ENCODE results near the gene OPTC.
"Not testable (repeated sequence)": the region's sequence is repeated elsewhere in the genome, so short reads cannot be mapped to it uniquely, and the experiment has no call there.

Gene OPTC

DNA sequence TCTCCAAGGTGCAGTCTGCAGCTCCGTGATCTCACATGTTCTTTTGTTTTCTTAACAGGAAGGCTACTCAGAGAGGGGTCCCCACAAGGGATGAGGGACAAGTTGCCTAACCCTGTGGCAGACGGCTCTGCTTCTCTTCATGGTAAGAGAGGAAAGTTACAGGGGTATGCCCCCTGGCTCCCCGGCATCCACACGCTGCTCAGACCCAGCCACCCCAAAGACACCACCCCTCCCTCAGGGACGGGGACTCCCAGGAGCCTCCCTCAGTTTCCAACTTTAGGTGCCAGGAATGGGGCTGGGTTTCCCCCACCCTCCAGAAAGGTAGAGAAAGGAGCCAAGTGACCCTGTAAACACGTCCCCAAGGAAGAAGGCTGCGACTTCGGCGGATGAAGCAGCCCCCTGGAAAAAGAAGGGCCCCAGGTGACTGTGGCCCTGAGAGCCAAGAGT is 19.7 kb downstream of the OPTC start:
- TF ChIP-seq, protein P1, sequence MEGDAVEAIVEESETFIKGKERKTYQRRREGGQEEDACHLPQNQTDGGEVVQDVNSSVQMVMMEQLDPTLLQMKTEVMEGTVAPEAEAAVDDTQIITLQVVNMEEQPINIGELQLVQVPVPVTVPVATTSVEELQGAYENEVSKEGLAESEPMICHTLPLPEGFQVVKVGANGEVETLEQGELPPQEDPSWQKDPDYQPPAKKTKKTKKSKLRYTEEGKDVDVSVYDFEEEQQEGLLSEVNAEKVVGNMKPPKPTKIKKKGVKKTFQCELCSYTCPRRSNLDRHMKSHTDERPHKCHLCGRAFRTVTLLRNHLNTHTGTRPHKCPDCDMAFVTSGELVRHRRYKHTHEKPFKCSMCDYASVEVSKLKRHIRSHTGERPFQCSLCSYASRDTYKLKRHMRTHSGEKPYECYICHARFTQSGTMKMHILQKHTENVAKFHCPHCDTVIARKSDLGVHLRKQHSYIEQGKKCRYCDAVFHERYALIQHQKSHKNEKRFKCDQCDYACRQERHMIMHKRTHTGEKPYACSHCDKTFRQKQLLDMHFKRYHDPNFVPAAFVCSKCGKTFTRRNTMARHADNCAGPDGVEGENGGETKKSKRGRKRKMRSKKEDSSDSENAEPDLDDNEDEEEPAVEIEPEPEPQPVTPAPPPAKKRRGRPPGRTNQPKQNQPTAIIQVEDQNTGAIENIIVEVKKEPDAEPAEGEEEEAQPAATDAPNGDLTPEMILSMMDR (IDR thresholded peaks at IDR 0.05; ENCODE audit: low read depth, low read length): no peak
- no peak overlapping the region for H3K4me3 ChIP-seq (ENCODE audit: low read depth, low read length)

DNA sequence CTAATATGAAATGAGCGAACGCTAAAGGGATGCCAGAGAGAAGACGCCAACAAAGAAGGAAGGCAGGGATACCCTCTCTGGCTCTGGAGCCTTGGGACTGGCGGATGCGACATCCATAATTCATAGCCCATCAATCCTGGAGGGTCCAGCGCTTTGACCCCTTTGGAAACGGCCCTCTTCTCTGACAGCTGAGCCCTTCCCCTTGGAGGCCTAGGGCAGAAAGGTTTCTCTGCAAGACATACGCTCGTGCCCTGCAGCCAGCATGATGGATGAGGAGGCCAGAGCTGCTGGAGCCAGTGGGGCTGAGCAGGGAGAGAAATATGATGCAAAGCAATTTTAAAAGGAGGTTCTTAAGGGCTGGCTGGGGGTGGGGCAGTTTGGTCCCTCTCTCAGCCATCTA is 22.2 kb downstream of the OPTC start:
- no peak overlapping the region for H3K4me3 ChIP-seq (ENCODE audit: low read depth, low read length)
- TF ChIP-seq, protein P1 (IDR thresholded peaks at IDR 0.05; ENCODE audit: low read depth, low read length): no peak

DNA sequence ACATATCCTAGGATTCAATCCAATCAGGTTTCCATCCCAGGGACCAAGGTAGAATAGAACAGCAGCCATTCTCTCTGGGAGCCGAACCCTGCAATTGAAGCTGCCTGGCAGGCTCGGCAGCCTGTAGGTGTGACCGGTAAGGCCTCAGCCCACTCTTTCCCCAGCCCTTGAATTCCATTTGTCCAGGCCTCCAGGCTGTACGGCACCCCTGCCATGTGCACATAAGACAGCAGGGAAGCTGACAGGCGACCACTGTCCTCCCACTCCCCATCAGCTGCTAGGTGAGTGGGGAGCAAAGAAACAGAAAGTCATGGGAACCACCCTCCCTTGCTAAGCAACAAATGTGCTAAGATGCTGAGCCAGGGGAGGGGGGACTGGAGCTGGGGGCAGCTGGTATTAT is 23.0 kb downstream of the OPTC start:
- H3K4me3 ChIP-seq (ENCODE audit: low read depth, low read length): no peak overlapping the region
- TF ChIP-seq, protein P1 (IDR thresholded peaks at IDR 0.05; ENCODE audit: low read depth, low read length): no peak

DNA sequence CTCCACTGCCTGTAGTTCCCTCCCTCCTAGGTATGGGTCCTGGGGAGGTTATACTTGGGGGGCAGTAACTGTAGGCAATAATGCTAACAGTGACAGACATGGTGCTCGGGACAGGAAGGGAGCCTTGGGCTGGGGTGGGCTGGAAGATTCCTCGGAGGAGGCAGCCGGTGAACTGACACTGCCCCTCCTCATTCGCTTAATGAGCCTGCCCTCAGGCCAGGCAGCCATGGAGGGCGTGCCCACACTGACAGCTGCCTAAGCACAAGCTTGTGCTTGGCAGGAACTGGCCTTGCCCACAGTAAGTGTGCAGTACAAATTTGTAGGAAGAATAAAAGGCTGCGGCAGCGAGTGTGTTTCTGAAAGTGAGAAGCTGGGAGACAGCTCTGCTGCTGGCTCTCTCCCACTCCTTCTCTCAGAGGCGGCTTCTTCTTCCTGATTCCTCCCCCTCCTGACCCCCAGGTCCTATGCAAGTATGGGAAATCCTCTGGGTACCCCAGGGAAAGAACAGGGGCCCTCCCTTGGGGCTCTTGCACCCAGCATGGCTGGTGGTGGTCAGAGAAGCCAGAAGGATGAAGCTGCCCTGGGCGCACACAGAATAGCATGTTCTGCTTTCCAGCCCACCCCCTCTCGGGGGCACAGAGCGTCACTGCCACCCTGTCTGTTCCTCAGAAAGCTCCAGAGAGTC is 23.6 kb downstream of the OPTC start:
- no peak overlapping the region for H3K4me3 ChIP-seq (ENCODE audit: low read depth, low read length)
- TF ChIP-seq, protein P1 (IDR thresholded peaks at IDR 0.05; ENCODE audit: low read depth, low read length): no peak

DNA sequence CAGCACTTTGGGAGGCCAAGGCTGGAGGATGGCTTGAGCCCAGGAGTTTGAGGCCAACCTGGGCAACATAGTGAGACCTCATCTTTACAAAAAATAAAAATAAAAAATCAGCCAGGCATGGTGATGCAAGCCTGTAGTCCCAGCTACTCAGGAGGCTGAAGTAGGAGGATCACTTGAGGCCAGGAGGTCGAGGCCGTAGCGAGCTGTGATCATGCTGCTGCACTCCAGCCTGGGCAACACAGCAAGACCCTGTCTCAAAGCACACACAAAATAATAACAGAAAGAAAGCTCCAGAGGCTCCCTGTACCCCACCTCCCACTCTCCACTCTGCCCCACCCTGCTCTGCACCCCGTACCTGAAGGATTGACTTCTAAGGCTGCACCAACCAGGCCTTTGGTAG is 24.2 kb downstream of the OPTC start:
- not testable (repeated sequence) for H3K4me3 ChIP-seq (ENCODE audit: low read depth, low read length)

DNA sequence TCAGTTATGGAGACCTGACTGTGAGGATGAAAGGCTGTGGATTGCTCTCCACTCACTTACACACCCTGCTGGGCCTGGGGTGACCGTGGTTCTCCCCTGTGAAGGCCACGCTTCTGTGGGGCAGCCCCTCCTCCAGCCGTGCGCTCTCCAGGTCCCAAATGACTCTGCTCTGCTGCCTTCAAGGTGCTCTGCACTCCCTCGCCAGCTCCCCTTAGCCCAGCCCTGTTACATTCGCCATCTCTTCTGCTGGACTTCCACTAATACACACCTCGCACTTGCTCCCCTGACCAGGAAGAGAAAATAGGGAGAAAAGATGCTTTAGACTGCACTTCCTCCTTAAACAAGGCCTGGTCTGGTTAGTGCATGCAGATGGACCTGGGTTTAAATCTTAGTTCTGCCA is 24.6 kb downstream of the OPTC start:
- TF ChIP-seq, protein P1 (IDR thresholded peaks at IDR 0.05; ENCODE audit: low read depth, low read length): no peak
- no peak overlapping the region for H3K4me3 ChIP-seq (ENCODE audit: low read depth, low read length)

DNA sequence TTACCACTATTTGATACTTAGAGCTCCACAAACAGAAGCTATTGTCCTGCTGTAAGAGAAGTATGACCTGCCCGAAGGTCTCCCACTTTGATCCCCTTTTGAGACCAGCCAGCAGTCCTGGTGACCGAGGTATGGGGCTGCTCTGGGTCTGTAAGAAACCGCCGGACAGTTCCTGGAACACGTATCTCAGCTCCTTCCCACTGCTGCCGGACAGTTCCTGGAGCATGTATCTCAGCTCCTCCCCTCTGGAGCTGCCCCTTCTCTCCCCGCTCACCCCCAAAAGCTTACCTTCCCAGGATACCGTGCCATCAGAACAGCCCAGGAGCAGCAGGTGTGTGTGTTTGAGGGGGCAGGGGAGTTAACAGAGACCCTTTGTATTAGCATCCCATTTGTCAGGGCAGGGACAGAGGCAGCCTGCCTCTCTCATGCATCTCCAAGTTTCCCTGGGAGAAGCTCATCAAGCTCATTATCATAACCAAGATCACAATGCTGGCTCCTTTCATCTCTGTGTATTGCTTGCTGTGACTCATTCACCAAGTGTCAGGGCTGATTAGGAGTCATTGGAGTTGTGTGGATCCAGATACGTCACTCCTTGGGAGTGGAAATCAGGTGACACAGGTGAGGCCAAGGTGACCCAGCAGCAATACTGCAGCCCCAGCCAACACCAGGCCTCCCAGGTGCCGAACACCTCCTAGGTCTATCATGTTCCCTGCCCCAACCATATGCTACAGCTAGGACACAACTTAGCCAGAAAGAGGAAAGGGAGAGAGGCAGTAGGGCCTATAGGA is 25.3 kb downstream of the OPTC start:
- no peak overlapping the region for H3K4me3 ChIP-seq (ENCODE audit: low read depth, low read length)

More for the DNA sequence above, 25.3 kb downstream of the OPTC start:
- TF ChIP-seq, protein P1 (IDR thresholded peaks at IDR 0.05; ENCODE audit: low read depth, low read length): no peak
